ENCODE data around the gene EML4. TPM values are rescaled to one million over a fixed set of nuclear protein-coding genes. Genes with fewer than 3 reads are reported as not detected.
"Not testable (repeated sequence)": the region's sequence is repeated elsewhere in the genome, so short reads cannot be mapped to it uniquely, and the experiment has no call there.

EML4 gene
- total and polyA plus RNA-seq, 4 donors = 22.6 to 85.8 (median 54.4) TPM

DNA sequence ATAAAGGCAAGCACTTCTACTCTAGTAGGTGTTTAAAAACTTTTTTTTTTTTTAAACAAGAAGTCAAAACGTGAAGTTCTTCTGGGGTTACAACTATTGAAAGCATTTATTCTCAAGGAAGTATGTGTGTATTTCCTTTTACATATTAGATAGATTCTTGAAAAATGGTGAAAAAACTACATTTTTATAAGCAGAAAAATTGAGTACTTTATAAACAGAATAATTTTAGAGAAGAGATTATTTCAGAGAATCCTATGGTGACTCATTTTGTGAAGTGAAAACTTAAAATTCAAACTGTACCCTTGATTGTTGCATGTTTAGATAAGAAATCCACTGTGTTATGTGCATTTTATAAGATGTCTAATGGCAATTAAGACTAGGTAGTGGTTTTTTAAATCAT lies 2.9 kb downstream of the EML4 start:
- Histone ChIP-seq H3K9ac (ENCODE audit: insufficient read depth in 1 of 2, low read length in 2 of 2) (peak overlapping the region in 1 of 2 donors; percentile 92), H3K9me3 (ENCODE audit: control insufficient read depth in 4 of 4, insufficient read depth in 3 of 4, low read length in 3 of 4) (no peaks in the 10 kb centered on the region), H3K27ac (ENCODE audit: low read depth in 1 of 2, low read length in 1 of 2) (peak overlapping the region in 1 of 2 donors; percentile 6), H3K4me1 (ENCODE audit: control insufficient read depth in 5 of 5, insufficient read depth in 5 of 5, low read length in 5 of 5) (peaks cover 0 to 36% (median 9%) of the 10 kb centered on the region in 5 donors), H3K36me3 (ENCODE audit: control insufficient read depth in 4 of 4, insufficient read depth in 4 of 4, low read length in 4 of 4) (peaks cover 0 to 2% (median 0%) of the 10 kb centered on the region in 4 donors), H3K4me3 (no peak overlapping the region), H3K27me3 (ENCODE audit: control insufficient read depth in 3 of 3, insufficient read depth in 3 of 3, low read length in 2 of 3) (no peaks in the 10 kb centered on the region)
- TF ChIP-seq, protein P1, sequence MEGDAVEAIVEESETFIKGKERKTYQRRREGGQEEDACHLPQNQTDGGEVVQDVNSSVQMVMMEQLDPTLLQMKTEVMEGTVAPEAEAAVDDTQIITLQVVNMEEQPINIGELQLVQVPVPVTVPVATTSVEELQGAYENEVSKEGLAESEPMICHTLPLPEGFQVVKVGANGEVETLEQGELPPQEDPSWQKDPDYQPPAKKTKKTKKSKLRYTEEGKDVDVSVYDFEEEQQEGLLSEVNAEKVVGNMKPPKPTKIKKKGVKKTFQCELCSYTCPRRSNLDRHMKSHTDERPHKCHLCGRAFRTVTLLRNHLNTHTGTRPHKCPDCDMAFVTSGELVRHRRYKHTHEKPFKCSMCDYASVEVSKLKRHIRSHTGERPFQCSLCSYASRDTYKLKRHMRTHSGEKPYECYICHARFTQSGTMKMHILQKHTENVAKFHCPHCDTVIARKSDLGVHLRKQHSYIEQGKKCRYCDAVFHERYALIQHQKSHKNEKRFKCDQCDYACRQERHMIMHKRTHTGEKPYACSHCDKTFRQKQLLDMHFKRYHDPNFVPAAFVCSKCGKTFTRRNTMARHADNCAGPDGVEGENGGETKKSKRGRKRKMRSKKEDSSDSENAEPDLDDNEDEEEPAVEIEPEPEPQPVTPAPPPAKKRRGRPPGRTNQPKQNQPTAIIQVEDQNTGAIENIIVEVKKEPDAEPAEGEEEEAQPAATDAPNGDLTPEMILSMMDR (IDR thresholded peaks at IDR 0.05; ENCODE audit: control extremely low read depth, extremely low read depth) = no peak
- no peak for DNase-seq
- 12 to 13% methylated on average over 1 of the region's 1 CpG for WGBS, 2 donors
- ATAC-seq (ENCODE audit: insufficient read depth, low FRiP score) = no peak

- TF ChIP-seq, protein P1 (IDR thresholded peaks at IDR 0.05; ENCODE audit: control extremely low read depth, extremely low read depth) = no peak
- Histone ChIP-seq H3K36me3 (ENCODE audit: control insufficient read depth in 4 of 4, insufficient read depth in 4 of 4, low read length in 4 of 4) (peaks cover 0 to 2% (median 0%) of the 10 kb centered on the region in 4 donors), H3K4me3 (no peak overlapping the region), H3K27me3 (ENCODE audit: control insufficient read depth in 3 of 3, insufficient read depth in 3 of 3, low read length in 2 of 3) (no peaks in the 10 kb centered on the region), H3K4me1 (ENCODE audit: control insufficient read depth in 5 of 5, insufficient read depth in 5 of 5, low read length in 5 of 5) (peaks cover 0 to 36% (median 9%) of the 10 kb centered on the region in 5 donors), H3K9ac (ENCODE audit: insufficient read depth in 1 of 2, low read length in 2 of 2) (peak overlapping the region in 1 of 2 donors; percentile 92), H3K9me3 (ENCODE audit: control insufficient read depth in 4 of 4, insufficient read depth in 3 of 4, low read length in 3 of 4) (no peaks in the 10 kb centered on the region), H3K27ac (ENCODE audit: low read depth in 1 of 2, low read length in 1 of 2) (no peak overlapping the region)
- ATAC-seq (ENCODE audit: insufficient read depth, low FRiP score) (no peak), DNase-seq (no peak)
- 51 to 65% methylated on average over 1 of the region's 1 CpG for WGBS, 2 donors
Observed at GRCh38 chr2:42172566-42172965, 3.4 kb downstream of the EML4 start.

- not testable (repeated sequence) for H3K4me3 ChIP-seq; H3K27me3 ChIP-seq (ENCODE audit: control insufficient read depth in 3 of 3, insufficient read depth in 3 of 3, low read length in 2 of 3); H3K27ac ChIP-seq (ENCODE audit: low read depth in 1 of 2, low read length in 1 of 2); H3K36me3 ChIP-seq (ENCODE audit: control insufficient read depth in 4 of 4, insufficient read depth in 4 of 4, low read length in 4 of 4); H3K9me3 ChIP-seq (ENCODE audit: control insufficient read depth in 4 of 4, insufficient read depth in 3 of 4, low read length in 3 of 4); DNase-seq; ATAC-seq (ENCODE audit: insufficient read depth, low FRiP score)
- peak overlapping the region in 1 of 2 donors; percentile 42 for H3K9ac ChIP-seq (ENCODE audit: insufficient read depth in 1 of 2, low read length in 2 of 2)
- peaks cover 0 to 36% (median 9%) of the 10 kb centered on the region in 5 donors for H3K4me1 ChIP-seq (ENCODE audit: control insufficient read depth in 5 of 5, insufficient read depth in 5 of 5, low read length in 5 of 5)
- 95 to 97% methylated on average over 2 of the region's 2 CpGs for WGBS, 2 donors
Observed at GRCh38 chr2:42173467-42173866, 4.3 kb downstream of the EML4 start.

DNA sequence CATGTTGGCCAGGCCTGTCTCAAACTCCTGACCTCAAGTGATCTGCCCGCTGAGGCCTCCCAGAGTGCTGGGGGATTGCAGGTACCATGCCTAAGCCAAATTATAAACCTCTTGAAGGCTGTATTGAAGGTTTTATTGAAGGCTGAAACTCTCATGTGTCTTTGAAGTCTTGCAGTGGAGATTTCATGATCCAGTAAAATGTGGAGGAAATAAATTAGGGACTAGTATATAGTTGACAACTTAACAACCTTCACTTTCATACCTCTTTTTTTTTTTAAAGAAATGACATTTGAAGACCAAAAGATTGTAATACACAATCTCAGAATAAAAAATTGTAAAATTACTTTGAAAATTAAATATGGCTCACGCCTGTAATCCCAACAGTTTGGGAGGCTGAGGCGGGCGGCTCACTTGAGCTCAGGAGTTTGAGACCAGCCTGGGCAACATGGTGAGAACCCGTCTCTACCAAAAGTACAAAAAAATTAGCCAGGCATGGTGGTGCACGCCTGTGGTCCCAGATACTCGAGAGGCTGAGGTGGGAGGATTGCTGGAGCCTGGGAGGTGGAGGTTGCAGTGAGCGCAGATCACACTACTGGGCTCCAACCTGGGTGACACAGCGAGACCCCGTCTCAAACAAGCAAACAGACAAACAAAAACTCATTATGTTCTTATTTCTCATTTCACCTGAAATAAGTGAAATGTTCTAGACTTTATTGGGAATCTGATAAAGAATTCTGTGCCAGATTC lies 8.0 kb downstream of the EML4 start:
- H3K9me3 ChIP-seq (ENCODE audit: control insufficient read depth in 4 of 4, insufficient read depth in 3 of 4, low read length in 3 of 4) = no peaks in the 10 kb centered on the region
- no peaks in the 10 kb centered on the region for H3K27me3 ChIP-seq (ENCODE audit: control insufficient read depth in 3 of 3, insufficient read depth in 3 of 3, low read length in 2 of 3)
- TF ChIP-seq, protein P1 (IDR thresholded peaks at IDR 0.05; ENCODE audit: control extremely low read depth, extremely low read depth) = no peak
- no peak overlapping the region for H3K9ac ChIP-seq (ENCODE audit: insufficient read depth in 1 of 2, low read length in 2 of 2)
- H3K36me3 ChIP-seq (ENCODE audit: control insufficient read depth in 4 of 4, insufficient read depth in 4 of 4, low read length in 4 of 4) = peaks cover 0 to 8% (median 0%) of the 10 kb centered on the region in 4 donors
- ATAC-seq (ENCODE audit: insufficient read depth, low FRiP score) (no peak), DNase-seq (no peak)
- WGBS, 2 donors = 96 to 99% methylated on average over 10 of the region's 10 CpGs
- H3K4me1 ChIP-seq (ENCODE audit: control insufficient read depth in 5 of 5, insufficient read depth in 5 of 5, low read length in 5 of 5) = peaks cover 0 to 12% (median 5%) of the 10 kb centered on the region in 5 donors
- H3K27ac ChIP-seq (ENCODE audit: low read depth in 1 of 2, low read length in 1 of 2) = no peak overlapping the region
- H3K4me3 ChIP-seq = no peak overlapping the region
